ENCODE data around the gene ZBTB8OS.

DNA sequence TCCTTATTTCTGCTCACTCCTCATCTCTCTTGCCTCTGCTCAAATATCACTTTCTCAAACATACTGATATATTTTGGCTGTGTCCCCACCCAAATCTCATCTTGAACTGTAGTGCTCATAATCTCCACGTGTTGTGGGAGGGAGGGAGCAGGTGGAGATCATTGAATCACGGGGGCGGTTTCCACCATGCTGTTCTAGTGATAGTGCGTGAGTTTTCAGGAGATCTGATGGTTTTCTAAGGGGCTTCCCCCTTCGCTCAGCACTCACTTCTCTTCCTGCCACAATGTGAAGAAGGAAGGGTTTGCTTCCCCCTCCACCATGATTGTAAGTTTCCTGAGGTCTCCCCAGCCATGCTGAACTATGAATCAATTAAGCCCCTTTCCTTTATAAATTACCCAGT, 26.6 kb downstream of the ZBTB8OS start:
- TF ChIP-seq, protein P1, sequence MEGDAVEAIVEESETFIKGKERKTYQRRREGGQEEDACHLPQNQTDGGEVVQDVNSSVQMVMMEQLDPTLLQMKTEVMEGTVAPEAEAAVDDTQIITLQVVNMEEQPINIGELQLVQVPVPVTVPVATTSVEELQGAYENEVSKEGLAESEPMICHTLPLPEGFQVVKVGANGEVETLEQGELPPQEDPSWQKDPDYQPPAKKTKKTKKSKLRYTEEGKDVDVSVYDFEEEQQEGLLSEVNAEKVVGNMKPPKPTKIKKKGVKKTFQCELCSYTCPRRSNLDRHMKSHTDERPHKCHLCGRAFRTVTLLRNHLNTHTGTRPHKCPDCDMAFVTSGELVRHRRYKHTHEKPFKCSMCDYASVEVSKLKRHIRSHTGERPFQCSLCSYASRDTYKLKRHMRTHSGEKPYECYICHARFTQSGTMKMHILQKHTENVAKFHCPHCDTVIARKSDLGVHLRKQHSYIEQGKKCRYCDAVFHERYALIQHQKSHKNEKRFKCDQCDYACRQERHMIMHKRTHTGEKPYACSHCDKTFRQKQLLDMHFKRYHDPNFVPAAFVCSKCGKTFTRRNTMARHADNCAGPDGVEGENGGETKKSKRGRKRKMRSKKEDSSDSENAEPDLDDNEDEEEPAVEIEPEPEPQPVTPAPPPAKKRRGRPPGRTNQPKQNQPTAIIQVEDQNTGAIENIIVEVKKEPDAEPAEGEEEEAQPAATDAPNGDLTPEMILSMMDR (IDR thresholded peaks at IDR 0.05) = no peak
- no peak for TF ChIP-seq EP300 (IDR thresholded peaks at IDR 0.05)
- TF ChIP-seq POLR2A (IDR thresholded peaks at IDR 0.05) = no peak

Data from ovary (tissue), 3 donors.